ENCODE results near the gene SEMA3C.

The SEMA3C gene

GRCh38 chr7:80807166-80807900 lies 111.5 kb downstream of the SEMA3C start:
- Histone ChIP-seq H3K27ac (replicated peaks) (no peak overlapping the region), H3K27me3 (ENCODE audit: insufficient read depth, poor library complexity, severe bottlenecking) (no peaks in the 10 kb centered on the region), H3K4me3 (replicated peaks; ENCODE audit: insufficient read depth, low read length) (no peak overlapping the region)
- DNase-seq (ENCODE audit: low read depth in 1 of 2, low spot score in 1 of 2): no peak
- no peak for TF ChIP-seq CTCF (IDR thresholded peaks at IDR 0.05; ENCODE audit: insufficient read depth, low read length)
- TF ChIP-seq, protein P1, sequence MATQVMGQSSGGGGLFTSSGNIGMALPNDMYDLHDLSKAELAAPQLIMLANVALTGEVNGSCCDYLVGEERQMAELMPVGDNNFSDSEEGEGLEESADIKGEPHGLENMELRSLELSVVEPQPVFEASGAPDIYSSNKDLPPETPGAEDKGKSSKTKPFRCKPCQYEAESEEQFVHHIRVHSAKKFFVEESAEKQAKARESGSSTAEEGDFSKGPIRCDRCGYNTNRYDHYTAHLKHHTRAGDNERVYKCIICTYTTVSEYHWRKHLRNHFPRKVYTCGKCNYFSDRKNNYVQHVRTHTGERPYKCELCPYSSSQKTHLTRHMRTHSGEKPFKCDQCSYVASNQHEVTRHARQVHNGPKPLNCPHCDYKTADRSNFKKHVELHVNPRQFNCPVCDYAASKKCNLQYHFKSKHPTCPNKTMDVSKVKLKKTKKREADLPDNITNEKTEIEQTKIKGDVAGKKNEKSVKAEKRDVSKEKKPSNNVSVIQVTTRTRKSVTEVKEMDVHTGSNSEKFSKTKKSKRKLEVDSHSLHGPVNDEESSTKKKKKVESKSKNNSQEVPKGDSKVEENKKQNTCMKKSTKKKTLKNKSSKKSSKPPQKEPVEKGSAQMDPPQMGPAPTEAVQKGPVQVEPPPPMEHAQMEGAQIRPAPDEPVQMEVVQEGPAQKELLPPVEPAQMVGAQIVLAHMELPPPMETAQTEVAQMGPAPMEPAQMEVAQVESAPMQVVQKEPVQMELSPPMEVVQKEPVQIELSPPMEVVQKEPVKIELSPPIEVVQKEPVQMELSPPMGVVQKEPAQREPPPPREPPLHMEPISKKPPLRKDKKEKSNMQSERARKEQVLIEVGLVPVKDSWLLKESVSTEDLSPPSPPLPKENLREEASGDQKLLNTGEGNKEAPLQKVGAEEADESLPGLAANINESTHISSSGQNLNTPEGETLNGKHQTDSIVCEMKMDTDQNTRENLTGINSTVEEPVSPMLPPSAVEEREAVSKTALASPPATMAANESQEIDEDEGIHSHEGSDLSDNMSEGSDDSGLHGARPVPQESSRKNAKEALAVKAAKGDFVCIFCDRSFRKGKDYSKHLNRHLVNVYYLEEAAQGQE (IDR thresholded peaks at IDR 0.05; ENCODE audit: insufficient replicate concordance, low read depth): no peak
- no peak for TF ChIP-seq SPI1 (IDR thresholded peaks at IDR 0.05; ENCODE audit: borderline replicate concordance, low read depth)
- TF ChIP-seq GABPA (IDR thresholded peaks at IDR 0.05; ENCODE audit: low read depth): no peak
- no peak for TF ChIP-seq POLR2AphosphoS5 (IDR thresholded peaks at IDR 0.05; ENCODE audit: low read depth)

- no peak for DNase-seq (ENCODE audit: low read depth in 1 of 2, low spot score in 1 of 2)
- Histone ChIP-seq H3K4me3 (replicated peaks; ENCODE audit: insufficient read depth, low read length) (no peak overlapping the region), H3K27ac (replicated peaks) (no peak overlapping the region), H3K27me3 (ENCODE audit: insufficient read depth, poor library complexity, severe bottlenecking) (no peaks in the 10 kb centered on the region)
- TF ChIP-seq CTCF (IDR thresholded peaks at IDR 0.05; ENCODE audit: insufficient read depth, low read length) (no peak), POLR2AphosphoS5 (IDR thresholded peaks at IDR 0.05; ENCODE audit: low read depth) (no peak), SPI1 (IDR thresholded peaks at IDR 0.05; ENCODE audit: borderline replicate concordance, low read depth) (no peak), GABPA (IDR thresholded peaks at IDR 0.05; ENCODE audit: low read depth) (no peak)
- TF ChIP-seq, protein P1 (IDR thresholded peaks at IDR 0.05; ENCODE audit: insufficient replicate concordance, low read depth): no peak
Observed at GRCh38 chr7:80806663-80807062, 112.2 kb downstream of the SEMA3C start.

GRCh38 chr7:80804589-80804988 lies 114.3 kb downstream of the SEMA3C start:
- DNase-seq (ENCODE audit: low read depth in 1 of 2, low spot score in 1 of 2): no peak
- Histone ChIP-seq H3K27ac (replicated peaks) (no peak overlapping the region), H3K4me3 (replicated peaks; ENCODE audit: insufficient read depth, low read length) (no peak overlapping the region), H3K27me3 (ENCODE audit: insufficient read depth, poor library complexity, severe bottlenecking) (no peaks in the 10 kb centered on the region)
- TF ChIP-seq CTCF (IDR thresholded peaks at IDR 0.05; ENCODE audit: insufficient read depth, low read length) (no peak), GABPA (IDR thresholded peaks at IDR 0.05; ENCODE audit: low read depth) (no peak), SPI1 (IDR thresholded peaks at IDR 0.05; ENCODE audit: borderline replicate concordance, low read depth) (no peak), POLR2AphosphoS5 (IDR thresholded peaks at IDR 0.05; ENCODE audit: low read depth) (no peak)
- TF ChIP-seq, protein P1 (IDR thresholded peaks at IDR 0.05; ENCODE audit: insufficient replicate concordance, low read depth): no peak
